ENCODE data around the gene PROB1. TPM values are rescaled to one million over a fixed set of nuclear protein-coding genes. Genes with fewer than 3 reads are reported as not detected.
"Not testable (repeated sequence)": the region's sequence is repeated elsewhere in the genome, so short reads cannot be mapped to it uniquely, and the experiment has no call there.

PROB1 gene
- polyA plus RNA-seq, 1 donor, result 2.4 TPM

DNA sequence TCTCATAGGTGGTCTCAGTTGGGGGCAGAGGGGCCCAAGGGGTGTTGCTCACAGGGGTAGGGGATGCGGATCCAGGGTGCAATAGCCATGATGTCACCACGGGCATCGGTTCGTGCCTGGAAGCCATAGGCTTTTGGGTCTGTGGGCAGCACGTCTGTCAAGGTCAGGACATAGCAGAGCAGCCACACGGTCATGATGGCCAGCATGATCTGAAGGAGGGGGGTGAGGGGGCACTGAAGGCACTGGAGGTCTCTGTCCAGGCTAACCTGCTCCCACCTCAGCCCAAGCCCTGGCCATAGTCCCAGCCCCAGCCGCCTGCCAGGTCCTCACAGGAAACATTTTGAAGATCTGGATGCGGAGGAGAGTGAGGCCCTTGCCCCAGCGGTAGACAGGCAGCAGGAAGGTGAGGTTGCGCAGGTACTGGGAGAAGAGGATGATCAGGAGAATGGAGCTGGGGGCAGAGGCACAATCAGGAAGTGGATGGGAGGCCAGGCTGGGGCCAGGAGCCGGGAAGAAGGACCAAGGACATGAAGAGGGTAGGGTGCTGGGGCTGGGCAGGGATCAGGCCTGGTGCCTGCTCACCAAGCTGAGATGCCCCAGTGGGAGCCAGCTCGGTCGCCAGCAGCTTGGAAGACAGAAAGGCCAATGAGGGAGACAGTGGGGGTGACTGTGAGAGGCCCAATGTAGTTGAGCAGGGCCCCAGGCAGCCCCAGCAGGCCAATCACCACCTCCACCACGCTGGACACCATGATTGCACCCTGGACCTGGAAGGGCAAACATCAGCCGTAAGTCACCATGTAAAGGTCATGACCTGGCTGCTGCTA lies 15.1 kb downstream of the PROB1 start:
- DNase-seq, result no peak

DNA sequence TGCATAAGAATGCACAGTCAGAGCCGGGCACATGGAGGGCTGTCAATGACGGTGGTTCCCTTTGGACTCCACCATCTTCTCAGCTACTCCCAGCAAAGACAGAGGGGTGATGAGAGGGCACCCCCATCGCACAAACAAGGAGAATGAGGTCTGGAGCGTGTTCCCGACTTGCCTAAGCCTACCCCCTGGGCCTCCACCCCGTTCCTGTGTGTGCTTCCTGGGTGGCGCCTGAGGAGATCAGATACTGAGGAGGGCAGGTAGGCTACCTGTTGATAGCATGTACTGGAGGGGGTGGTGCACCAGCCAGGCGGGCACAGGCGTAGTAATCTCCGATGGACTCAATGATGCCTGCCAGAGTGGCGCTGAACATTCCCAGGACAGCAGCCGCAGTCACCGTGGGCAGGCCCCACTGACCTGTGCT lies 16.0 kb downstream of the PROB1 start:
- DNase-seq, result no peak

- DNase-seq, result no peak
Observed at GRCh38 chr5:139378101-139378825, 16.6 kb downstream of the PROB1 start.

DNA sequence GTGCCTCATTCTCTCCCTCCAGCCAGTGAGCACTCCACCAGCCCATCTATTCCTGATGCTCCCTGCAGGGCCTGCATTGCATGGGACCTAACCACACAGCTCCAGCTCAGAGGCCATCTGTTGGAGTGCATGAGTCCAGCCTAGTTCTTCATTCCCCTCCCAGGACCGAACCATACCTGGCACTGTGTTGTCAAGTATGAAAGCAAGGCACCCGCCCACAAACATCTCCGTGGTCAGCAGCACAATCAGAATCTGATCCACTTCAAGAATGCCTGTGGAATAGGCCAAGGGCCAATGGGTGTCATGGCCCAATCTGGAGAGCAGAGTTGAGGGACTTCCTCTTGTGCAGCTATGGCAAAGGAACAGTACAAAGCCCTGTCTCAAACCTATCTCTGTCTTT lies 17.7 kb downstream of the PROB1 start:
- DNase-seq, result no peak

DNA sequence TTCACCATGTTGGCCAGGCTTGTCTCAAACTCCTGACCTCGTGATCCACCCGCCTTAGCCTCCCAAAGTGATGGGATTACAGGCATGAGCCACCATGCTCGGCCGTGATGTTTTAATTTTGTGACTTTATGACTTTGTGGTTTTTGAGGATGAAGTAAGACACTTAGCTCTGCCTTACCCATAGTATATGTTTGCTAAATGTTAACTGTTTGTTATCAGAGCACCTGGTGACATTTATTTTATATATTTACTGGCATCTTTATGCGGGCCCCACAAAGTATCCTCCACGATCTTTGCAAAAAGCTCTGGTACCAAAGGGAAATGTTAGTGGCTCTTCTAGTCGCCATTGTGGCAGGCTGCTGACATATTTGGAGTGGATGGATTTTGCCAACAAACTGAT lies 18.5 kb downstream of the PROB1 start:
- DNase-seq, result no peak

DNA sequence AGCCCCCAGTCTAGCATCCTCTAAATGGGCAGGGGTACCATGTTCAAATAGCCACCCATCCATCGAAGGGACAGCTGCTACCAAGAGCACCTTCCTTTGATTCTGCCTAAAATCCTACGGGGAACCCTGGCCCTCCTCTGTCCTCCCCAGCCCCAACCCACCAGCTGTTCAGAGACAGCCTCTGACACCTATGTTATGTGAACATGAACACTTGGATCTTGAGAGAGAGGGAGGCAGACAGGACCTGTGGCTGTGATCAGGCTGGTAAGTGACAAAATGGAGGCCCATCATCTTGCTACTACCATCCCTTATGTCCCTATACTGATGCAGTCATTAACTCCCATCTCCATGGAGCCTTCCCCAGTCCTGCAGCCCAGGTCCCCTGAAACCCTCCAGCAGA lies 20.0 kb downstream of the PROB1 start:
- no peak for DNase-seq

GRCh38 chr5:139371482-139372435 lies 23.1 kb downstream of the PROB1 start:
- no peak for DNase-seq

DNA sequence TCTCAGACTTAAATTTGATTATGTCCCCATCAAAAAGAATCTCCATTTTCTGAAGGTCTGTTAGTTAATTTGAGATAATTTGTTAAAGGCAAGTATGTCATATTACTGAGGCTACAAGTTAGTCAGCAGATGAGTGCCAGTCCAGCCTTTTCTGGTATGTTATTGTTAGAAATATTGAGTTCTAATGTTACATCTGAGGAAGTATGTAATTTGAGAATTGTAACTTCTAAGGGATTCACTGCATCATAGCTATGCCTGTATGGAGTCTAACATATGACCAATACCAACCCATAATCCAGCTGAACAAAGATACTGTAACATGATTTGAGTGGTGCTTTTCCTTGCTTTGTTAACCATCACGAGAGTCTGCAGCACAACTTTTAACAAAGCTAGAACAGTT lies 25.7 kb downstream of the PROB1 start:
- no peak for DNase-seq

DNA sequence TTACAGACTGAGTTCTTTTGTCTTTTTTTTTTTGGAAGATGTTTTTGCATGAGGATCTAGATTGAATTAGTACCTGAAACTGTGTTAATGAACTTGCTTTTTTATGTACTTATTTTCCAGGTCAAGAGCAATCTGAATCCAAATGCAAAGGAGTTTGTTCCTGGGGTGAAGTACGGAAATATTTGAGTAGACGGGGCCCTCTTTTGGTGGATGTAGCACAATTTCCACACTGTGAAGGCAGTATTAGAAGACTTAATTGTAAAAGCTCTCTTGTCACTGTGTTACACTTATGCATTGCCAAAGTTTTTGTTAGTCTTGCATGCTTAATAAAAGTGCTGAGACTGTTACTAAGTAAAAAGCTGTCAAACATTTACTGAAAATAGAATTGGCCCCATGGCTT lies 26.3 kb downstream of the PROB1 start:
- no peak for DNase-seq

DNA sequence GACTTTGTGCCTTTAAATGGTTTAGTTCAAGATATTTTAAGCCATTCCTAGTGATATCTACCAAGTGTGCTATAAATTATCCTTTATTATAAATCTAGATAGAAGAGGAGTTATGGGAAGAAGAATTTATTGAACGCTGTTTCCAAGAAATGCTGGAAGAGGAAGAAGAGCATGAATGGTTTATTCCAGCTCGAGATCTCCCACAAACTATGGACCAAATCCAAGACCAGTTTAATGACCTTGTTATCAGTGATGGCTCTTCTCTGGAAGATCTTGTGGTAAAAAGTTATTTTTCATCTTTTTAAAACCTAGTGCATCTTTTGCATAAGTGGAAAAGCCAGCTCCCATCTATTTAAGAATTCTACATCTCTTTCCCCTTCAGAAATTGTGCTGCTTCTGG lies 30.4 kb downstream of the PROB1 start:
- no peak for DNase-seq

GRCh38 chr5:139363937-139364336 lies 31.0 kb downstream of the PROB1 start:
- no peak for DNase-seq

DNA sequence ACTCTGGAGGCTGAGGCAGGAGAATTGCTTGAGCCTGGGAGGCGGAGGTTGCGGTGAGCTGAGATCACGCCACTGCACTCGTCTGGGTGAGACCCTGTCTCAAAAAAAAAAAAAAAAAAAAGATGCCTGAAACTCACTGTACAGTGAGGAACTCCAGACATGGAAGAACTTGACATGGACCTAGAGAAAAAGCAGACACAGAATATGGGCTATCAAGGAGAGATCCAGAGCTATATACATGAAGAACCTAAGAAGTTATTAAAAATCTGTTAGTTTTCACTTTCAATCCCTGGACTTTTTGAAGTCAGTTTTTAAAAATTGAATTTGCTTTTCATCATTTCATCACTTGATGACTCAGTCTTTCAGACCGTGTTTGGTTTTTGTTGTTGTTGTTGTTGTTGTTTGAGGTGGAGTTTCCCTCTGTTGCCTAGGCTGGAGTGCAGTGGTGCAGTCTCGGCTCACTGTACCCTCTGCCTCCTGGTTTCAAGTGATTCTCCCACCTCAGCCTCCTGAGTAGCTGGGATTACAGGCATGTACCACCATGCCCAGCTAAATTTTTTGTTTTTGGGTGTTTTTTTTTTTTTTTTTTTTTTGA lies 33.0 kb downstream of the PROB1 start:
- no peak for DNase-seq

DNA sequence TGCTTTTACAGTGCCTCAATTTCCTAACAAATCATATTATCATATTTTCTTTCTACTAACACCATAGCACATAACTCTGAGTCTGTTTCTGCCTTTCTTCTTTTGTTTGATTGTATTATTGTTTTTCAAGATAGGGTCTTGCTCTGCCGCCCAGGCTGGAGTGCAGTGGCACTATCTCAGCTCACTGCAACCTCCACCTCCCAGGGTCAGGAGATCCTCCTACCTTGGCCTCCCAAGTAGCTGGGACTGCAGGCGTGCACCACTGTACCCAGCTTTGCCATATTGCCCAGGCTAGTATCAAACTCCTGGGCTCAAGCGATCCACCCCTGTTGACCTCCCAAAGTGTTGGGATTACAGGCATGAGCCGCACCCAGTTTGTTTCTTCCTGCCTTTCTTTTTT lies 34.5 kb downstream of the PROB1 start:
- no peak for DNase-seq

- DNase-seq, result no peak
Observed at GRCh38 chr5:139358064-139358463, 36.8 kb downstream of the PROB1 start.

DNA sequence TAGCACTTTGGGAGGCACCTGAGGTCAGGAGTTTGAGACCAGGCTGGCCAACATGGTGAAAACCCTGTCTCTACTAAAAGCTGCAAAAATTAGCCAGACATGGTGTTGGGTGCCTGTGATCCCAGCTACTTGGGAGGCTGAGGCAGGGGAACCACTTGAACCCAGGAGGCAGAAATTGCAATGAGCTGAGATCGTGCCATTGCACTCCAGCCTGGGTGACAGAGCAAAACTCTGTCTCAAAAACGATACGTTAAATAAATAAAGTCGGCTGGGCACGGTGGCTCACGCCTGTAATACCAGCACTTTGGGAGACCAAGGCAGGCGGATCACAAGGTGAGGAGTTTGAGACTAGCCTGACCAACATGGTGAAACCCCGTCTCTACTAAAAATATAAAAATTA lies 39.0 kb downstream of the PROB1 start:
- not testable (repeated sequence) for DNase-seq

DNA sequence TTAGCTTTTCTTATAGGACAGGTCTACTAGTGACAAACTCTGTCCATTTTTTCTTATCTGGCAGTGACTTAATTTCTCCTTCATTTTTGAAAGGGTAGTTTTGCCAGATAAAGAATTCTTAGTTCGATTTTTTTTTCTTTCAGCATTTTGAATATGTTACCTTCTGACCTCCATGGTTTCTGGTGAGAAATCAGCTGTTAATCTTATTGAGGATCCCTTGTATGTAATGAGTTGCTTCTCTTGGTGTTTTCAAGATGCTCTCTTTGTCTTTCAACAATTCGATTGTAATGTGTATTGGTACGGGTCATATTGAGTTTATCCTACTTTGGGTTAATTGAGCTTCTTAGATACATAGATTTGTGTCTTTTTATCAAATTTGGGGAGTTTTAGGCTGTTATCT lies 40.7 kb downstream of the PROB1 start:
- no peak for DNase-seq

- not testable (repeated sequence) for DNase-seq
Observed at GRCh38 chr5:139347863-139348262, 47.0 kb downstream of the PROB1 start.

- DNase-seq, result not testable (repeated sequence)
Observed at GRCh38 chr5:139345442-139345841, 49.5 kb downstream of the PROB1 start.

- no peak for DNase-seq
Observed at GRCh38 chr5:139344177-139344576, 50.7 kb downstream of the PROB1 start.

DNA sequence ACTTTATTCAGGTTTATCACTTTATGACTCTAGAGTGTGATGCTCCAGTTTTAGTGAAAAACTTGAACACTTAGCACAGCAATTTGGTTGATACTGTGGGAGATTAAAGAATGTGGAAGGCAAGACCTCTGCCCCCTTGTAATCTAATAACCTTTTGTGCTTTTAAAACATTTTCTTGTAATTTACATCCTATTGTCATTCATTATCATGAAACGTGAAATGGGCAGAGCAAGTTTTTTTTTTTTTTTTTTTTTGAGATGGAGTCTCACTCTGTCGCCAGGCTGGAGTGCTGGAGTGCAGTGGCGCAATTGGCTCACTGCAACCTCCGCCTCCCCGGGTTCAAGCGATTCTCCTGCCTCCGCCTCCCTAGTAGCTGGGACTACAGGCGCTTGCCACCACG lies 51.4 kb downstream of the PROB1 start:
- DNase-seq, result no peak

GRCh38 chr5:139342423-139342723 lies 52.5 kb downstream of the PROB1 start:
- no peak for DNase-seq

Measured in left kidney (tissue), 2 donors.